NCI-H2171 treated with DMSO at 0.1 percent for 48 hours (cell line): ENCODE results near the gene NVL.
A peak's percentile ranks its signal among the peaks of the same experiment; 100 is the strongest.
"Not testable (repeated sequence)": the region's sequence is repeated elsewhere in the genome, so short reads cannot be mapped to it uniquely, and the experiment has no call there.

Experiments used
- DNase-seq: peaks from one replicate; lab custom pipeline; 2025; lab: John Stamatoyannopoulos, UW

NVL gene

GRCh38 chr1:224235813-224236493 is 94.0 kb downstream of the NVL start:
- no peak for DNase-seq

GRCh38 chr1:224234017-224234416 is 96.0 kb downstream of the NVL start:
- no peak for DNase-seq

- DNase-seq: no peak
Observed at GRCh38 chr1:224226849-224227502, 103.0 kb downstream of the NVL start.

GRCh38 chr1:224223819-224224714 is 105.9 kb downstream of the NVL start:
- DNase-seq: peak; percentile 85

- DNase-seq: peak; percentile 56
Observed at GRCh38 chr1:224219612-224220059, 110.3 kb downstream of the NVL start.

- peak; percentile 56 for DNase-seq
Observed at GRCh38 chr1:224219011-224219611, 110.9 kb downstream of the NVL start.

GRCh38 chr1:224217655-224218623 is 112.0 kb downstream of the NVL start:
- DNase-seq: no peak

GRCh38 chr1:224216382-224216781 is 113.6 kb downstream of the NVL start:
- no peak for DNase-seq

- DNase-seq: peak; percentile 18
Observed at GRCh38 chr1:224213438-224214119, 116.4 kb downstream of the NVL start.

- DNase-seq: peak; percentile 32
Observed at GRCh38 chr1:224212618-224213061, 117.3 kb downstream of the NVL start.

- peak; percentile 89 for DNase-seq
Observed at GRCh38 chr1:224211206-224211962, 118.6 kb downstream of the NVL start.

- not testable (repeated sequence) for DNase-seq
Observed at GRCh38 chr1:224205931-224206538, 123.9 kb downstream of the NVL start.

- peak; percentile 53 for DNase-seq
Observed at GRCh38 chr1:224205438-224205840, 124.5 kb downstream of the NVL start.

GRCh38 chr1:224203243-224204016 is 126.5 kb downstream of the NVL start:
- peak; percentile 87 for DNase-seq

- DNase-seq: no peak
Observed at GRCh38 chr1:224201853-224202252, 128.1 kb downstream of the NVL start.

GRCh38 chr1:224201383-224201782 is 128.6 kb downstream of the NVL start:
- no peak for DNase-seq

GRCh38 chr1:224199679-224200078 is 130.3 kb downstream of the NVL start:
- no peak for DNase-seq

GRCh38 chr1:224198572-224198971 is 131.4 kb downstream of the NVL start:
- DNase-seq: peak; percentile 99
